ENCODE measurements around the gene CABLES1. TPM values are rescaled to one million over a fixed set of nuclear protein-coding genes. Genes with fewer than 3 reads are reported as not detected.
"Not testable (repeated sequence)": the region's sequence is repeated elsewhere in the genome, so short reads cannot be mapped to it uniquely, and the experiment has no call there.

CABLES1 gene
- total RNA-seq, 6 experiments from 2014 or later = 7.4 to 21.5 (median 11.3) TPM

DNA sequence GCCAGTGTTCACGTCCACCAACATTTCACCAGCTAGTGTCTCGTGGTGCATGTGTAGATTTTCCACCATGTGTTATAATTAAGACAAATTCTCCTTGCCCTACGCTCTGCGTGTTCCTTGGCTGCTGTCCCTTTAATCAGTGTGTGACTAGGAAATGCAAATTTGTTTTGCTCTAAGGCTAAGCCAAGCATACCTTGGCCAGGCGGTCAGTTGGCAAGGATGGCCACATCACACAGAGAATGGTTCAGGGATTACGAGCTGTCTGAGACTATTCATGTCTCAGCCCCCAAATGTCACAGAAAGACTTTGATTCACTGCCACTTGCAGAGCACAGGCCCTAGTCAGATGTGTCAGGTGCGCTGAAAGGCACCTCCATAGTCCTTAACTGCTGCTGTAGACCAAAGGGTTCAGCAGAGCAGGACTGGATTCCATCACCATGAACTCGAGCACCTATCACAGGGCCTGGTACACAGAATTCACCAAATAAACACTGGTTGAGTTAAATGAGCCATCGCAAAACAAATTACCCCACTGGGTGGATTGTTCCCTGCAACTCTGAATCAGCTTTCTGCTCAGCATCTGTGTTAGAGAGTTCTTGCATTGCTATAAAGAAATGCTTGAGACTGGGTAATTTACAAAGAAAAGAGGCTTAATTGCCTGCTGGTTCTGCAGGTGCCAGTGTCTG is 128.4 kb downstream of the CABLES1 start:
- no peaks in the 10 kb centered on the region for H3K27me3 ChIP-seq
- no peaks in the 10 kb centered on the region for H3K9me3 ChIP-seq
- peaks cover 0 to 15% (median 6%) of the 10 kb centered on the region in 4 donors for H3K4me1 ChIP-seq
- ATAC-seq (no peak), DNase-seq (no peak)
- intact Hi-C loops (cut with DNase I) = no loop called here
- no peak overlapping the region for H3K27ac ChIP-seq
- WGBS (ENCODE audit: insufficient coverage, low coverage, low lambda C conversion rate, missing lambda C conversion rate) = 67% methylated on average over 6 of the region's 9 CpGs
- TF ChIP-seq, protein P1, sequence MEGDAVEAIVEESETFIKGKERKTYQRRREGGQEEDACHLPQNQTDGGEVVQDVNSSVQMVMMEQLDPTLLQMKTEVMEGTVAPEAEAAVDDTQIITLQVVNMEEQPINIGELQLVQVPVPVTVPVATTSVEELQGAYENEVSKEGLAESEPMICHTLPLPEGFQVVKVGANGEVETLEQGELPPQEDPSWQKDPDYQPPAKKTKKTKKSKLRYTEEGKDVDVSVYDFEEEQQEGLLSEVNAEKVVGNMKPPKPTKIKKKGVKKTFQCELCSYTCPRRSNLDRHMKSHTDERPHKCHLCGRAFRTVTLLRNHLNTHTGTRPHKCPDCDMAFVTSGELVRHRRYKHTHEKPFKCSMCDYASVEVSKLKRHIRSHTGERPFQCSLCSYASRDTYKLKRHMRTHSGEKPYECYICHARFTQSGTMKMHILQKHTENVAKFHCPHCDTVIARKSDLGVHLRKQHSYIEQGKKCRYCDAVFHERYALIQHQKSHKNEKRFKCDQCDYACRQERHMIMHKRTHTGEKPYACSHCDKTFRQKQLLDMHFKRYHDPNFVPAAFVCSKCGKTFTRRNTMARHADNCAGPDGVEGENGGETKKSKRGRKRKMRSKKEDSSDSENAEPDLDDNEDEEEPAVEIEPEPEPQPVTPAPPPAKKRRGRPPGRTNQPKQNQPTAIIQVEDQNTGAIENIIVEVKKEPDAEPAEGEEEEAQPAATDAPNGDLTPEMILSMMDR (IDR thresholded peaks at IDR 0.05) = no peak
- no peak for TF ChIP-seq POLR2A (IDR thresholded peaks at IDR 0.05)
- no peak overlapping the region for H3K4me3 ChIP-seq
- no peaks in the 10 kb centered on the region for H3K36me3 ChIP-seq

DNA sequence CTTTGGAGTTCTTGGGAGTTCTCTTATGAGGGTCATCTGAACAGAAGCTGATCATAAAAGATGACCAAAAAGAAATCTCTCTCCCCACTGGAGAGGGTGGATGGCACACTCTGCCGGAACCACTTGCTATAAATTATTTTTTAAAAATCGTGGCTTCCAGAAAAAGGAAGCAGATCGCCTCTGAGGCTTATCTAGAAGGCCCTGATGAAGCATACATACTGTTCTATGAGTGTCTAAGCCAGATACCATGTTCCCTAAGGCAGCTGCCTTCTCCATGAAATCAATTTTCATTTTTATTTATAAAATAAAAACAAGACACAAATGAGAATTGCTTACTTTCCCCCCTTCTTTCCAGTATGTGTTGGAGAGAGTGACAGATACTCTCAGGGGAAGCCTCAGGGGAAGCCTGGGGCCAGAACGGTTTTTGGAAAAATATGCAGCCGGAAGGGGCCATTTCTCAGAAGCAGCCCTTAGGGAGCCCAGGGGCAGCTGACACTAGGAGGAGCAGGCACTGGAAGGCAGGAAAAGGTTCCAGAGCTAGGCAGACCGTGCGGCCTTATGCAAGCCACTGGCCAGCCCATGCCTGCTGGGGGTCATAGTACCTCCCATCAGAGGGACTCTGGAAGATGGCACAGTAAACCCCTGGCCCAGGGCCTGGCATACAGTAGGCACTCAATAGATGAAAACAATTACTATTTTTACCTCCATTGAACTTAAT is 130.6 kb downstream of the CABLES1 start:
- Histone ChIP-seq H3K9me3 (no peaks in the 10 kb centered on the region), H3K27ac (no peak overlapping the region), H3K4me3 (no peak overlapping the region), H3K27me3 (no peaks in the 10 kb centered on the region), H3K4me1 (peaks cover 0 to under 1% (median 0%) of the 10 kb centered on the region in 4 donors), H3K36me3 (no peaks in the 10 kb centered on the region)
- TF ChIP-seq, protein P1 (IDR thresholded peaks at IDR 0.05) = no peak
- TF ChIP-seq POLR2A (IDR thresholded peaks at IDR 0.05) = no peak
- peak in 1 of 4 donors; percentile 19 for ATAC-seq
- no peak for DNase-seq
- intact Hi-C loops (cut with DNase I) = no loop called here
- WGBS (ENCODE audit: insufficient coverage, low coverage, low lambda C conversion rate, missing lambda C conversion rate) = 78% methylated on average over 7 of the region's 7 CpGs

DNA sequence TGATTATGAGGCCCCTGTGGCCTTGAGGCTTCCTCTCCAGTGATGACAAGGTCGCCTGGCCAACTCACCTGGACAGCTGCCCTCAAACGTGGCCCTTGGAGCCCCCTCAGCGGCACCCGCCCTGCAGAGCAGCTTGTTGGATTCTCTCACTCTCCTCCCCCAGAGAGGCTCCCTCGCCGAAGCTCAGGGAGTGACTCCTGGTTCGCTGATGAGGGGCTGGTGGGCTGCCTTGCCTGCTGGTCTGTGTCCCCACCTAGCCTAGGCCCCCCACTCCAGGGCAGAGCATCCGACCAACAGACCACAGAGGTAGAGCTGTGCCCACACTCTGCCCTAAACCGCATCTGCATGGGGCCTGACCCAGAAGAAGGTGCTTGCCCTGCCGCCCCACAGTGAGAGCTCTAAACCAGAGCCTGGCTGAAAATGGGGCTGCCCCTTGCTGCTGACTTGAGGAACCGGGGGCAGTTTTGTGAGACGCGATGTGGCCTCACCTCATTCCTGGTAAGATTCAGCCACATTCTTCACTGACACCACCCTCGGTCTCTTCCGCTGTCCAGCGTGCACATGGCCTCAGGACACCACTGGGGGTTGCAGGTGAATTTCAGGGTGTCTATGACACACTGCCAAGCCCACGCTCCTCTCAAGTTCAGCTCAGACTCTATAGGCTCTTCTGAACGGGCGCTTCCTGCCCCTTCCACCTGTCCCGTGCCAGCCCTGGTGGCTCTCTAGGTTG is 131.6 kb downstream of the CABLES1 start:
- Histone ChIP-seq H3K4me3 (no peak overlapping the region), H3K4me1 (no peaks in the 10 kb centered on the region), H3K36me3 (no peaks in the 10 kb centered on the region), H3K27me3 (no peaks in the 10 kb centered on the region), H3K9me3 (no peaks in the 10 kb centered on the region), H3K27ac (no peak overlapping the region)
- TF ChIP-seq, protein P1 (IDR thresholded peaks at IDR 0.05) = no peak
- TF ChIP-seq POLR2A (IDR thresholded peaks at IDR 0.05) = no peak
- ATAC-seq (peak in 1 of 4 donors; percentile 16), DNase-seq (no peak)
- 91% methylated on average over 4 of the region's 20 CpGs for WGBS (ENCODE audit: insufficient coverage, low coverage, low lambda C conversion rate, missing lambda C conversion rate)
- intact Hi-C loops (cut with DNase I) = no loop called here

DNA sequence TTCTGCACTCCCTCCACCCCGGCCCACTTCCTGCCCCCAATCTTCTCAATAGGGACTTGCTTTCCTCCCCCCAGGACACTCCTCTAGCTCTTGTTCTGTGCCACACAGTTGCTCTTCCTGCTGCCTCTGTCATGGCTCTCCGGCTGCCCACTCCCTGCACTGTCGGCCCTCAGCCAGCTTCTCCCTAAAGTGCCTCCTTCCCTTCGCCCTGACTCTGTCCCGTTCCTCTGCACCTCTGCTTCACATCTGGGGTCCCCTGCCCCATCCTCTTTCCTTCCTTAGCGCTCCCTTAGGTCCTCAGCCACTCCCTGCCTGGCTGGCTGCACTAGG is 132.1 kb downstream of the CABLES1 start:
- H3K4me1 ChIP-seq = no peaks in the 10 kb centered on the region
- no peak overlapping the region for H3K27ac ChIP-seq
- ATAC-seq (no peak), DNase-seq (no peak)
- TF ChIP-seq POLR2A (IDR thresholded peaks at IDR 0.05) = no peak
- H3K27me3 ChIP-seq = no peaks in the 10 kb centered on the region
- no peak overlapping the region for H3K4me3 ChIP-seq
- 94% methylated on average over 5 of the region's 6 CpGs for WGBS (ENCODE audit: insufficient coverage, low coverage, low lambda C conversion rate, missing lambda C conversion rate)
- intact Hi-C loops (cut with DNase I) = no loop called here
- no peaks in the 10 kb centered on the region for H3K9me3 ChIP-seq
- H3K36me3 ChIP-seq = no peaks in the 10 kb centered on the region

DNA sequence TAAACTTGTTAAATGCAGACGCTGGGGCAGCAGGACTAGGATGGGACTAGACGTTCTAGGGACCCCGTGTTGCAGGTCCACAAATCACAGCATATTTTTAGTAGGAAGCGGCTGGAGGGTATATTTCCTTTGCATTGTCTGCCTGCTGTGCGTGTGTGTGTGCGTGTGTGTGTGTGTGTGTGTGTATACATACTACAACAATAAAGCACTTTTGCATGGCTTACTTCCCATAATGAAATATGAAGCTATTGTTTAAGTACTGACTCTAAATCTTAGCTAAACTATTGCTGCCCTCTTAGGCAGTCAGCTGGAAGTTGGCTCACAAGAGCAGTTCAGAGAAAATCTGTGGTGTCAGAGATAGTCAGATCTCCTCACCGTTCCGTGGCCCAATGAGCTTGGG is 133.4 kb downstream of the CABLES1 start:
- Histone ChIP-seq H3K4me3 (no peak overlapping the region), H3K27ac (no peak overlapping the region), H3K36me3 (no peaks in the 10 kb centered on the region), H3K9me3 (no peaks in the 10 kb centered on the region), H3K4me1 (no peaks in the 10 kb centered on the region), H3K27me3 (no peaks in the 10 kb centered on the region)
- intact Hi-C loops (cut with DNase I) = no loop called here
- TF ChIP-seq POLR2A (IDR thresholded peaks at IDR 0.05) = no peak
- TF ChIP-seq, protein P1 (IDR thresholded peaks at IDR 0.05) = no peak
- ATAC-seq (no peak), DNase-seq (no peak)
- WGBS (ENCODE audit: insufficient coverage, low coverage, low lambda C conversion rate, missing lambda C conversion rate) = 96% methylated on average over 7 of the region's 8 CpGs

DNA sequence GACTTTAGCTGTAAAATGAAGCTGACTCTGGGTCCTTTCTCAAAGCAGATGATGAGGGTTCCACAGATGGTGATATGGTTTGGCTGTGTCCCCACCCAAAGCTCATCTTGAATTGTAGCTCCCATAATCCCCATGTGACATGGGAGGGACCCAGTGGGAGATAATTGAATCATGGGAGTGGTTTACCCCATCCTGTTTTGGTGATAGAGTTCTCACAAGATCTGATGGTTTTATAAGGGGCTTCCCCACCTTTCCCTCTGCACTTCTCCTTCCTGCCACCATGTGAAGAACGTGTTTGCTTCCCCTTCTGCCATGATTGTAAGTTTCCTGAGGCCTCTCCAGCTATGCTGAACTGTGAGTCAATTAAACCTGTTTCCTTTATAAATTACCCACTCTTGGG is 133.8 kb downstream of the CABLES1 start:
- H3K4me1 ChIP-seq; H3K36me3 ChIP-seq; ATAC-seq; H3K27me3 ChIP-seq; DNase-seq; H3K9me3 ChIP-seq; H3K4me3 ChIP-seq; intact Hi-C loops (cut with DNase I); H3K27ac ChIP-seq: not testable (repeated sequence)
- WGBS (ENCODE audit: insufficient coverage, low coverage, low lambda C conversion rate, missing lambda C conversion rate) = 64% methylated on average over 1 of the region's 1 CpG
